Left ventricle myocardium superior (tissue), 1 donor: ENCODE data around the gene DDX23. TPM values are rescaled to one million over a fixed set of nuclear protein-coding genes. Genes with fewer than 3 reads are reported as not detected.
"Not testable (repeated sequence)": the region's sequence is repeated elsewhere in the genome, so short reads cannot be mapped to it uniquely, and the experiment has no call there.

ENCODE experiments used
- ATAC-seq: fragments of 200-7000 bp; cut with Tn5 transposase; one replicate; pipeline ENCODE4 v1.9.1; 2020; ENCODE audit warnings: mild to moderate bottlenecking, moderate library complexity
- DNase-seq: peaks from one replicate; pipeline ENCODE4 v3.0.0-alpha.2; 2020
- intact Hi-C: fragments of 100-400 bp; cut with micrococcal nuclease; formaldehyde crosslinking; loops from one replicate; pipeline ENCODE4 v1.11.0; 2022
- long read RNA-seq: library from polyadenylated mRNA; unstranded; transcript quantifications from one replicate; pipeline ENCODE4 v2.0.0, GENCODE V29; 2021
- total RNA-seq: library from RNA; stranded (reverse); fragmentation: NEBNext Ultra II Directional; extraction: Animal tissue kit (Norgen Biotek cat#: 25700); gene quantifications from one replicate; pipeline ENCODE4 v1.2.1, GENCODE V29; 2021
- donor health status: DM: no; HTN: yes; CAD: no; lungs with severe emphysema.

The DDX23 gene
- 36.4 TPM for total RNA-seq
- long read RNA-seq, transcript DDX23-201 (17 exons, 3,248 nt): major isoform, 11 of 31 reads
- long read RNA-seq, partial matches to known transcripts: 19 of 31 reads
- long read RNA-seq, other reads (novel, unspliced or antisense): 1 of 31 reads

- ATAC-seq (peak; percentile 99), DNase-seq (peak; percentile 96)
- intact Hi-C loops: loop anchor here (2.0 kb wide), 1 partner anchor 39 kb away; no protein-coding TSS in a partner anchor
These were observed at the start of gene DDX23 for GRCh38 chr12:48851883-48852733. DDX23 (minus strand) TSS chr12:48852163; CDS start chr12:48845782, 6,381 bp downstream.

- DNase-seq (no peak), ATAC-seq (no peak)
- intact Hi-C loops: no loop called here
These were observed 49.3 kb upstream of the DDX23 start for GRCh38 chr12:48901278-48901677.

DNA sequence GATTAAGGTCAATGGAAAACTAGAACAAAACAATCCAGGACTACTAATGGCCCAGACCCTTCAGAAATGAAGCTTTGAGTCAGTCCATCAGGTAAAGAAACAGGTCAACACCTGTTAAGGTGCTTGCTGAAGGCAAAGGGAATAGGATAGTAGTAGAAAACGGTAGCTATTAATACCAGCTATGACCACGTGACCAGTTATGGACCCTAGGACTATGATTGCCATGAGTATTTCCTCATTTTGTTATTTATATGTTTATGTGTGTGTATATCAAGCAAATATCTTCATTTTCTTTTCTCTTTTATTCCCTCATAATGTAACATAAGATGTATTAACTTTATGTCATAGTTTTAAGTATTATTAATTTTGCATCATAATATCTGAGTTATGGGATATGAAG lies 47.7 kb upstream of the DDX23 start:
- no peak for ATAC-seq
- DNase-seq: no peak
- intact Hi-C loops: no loop called here

DNA sequence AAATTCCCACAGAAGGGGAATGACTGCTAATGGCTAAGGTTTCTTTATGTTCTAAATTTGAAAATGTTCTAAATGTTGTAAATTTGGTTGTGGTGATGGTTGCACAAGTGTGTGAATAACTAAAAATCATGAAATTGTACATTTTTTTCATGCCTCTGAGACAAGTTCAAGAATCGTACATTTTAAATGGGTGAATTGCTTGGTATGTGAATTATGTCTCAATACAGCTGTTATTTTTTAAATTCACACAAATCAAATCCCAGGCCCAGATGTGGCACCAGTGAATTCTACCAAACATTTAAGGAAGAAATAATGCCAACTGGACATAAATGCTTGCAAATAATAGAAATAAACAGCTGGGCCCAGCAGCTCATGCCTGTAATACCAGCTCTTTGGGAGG lies 42.3 kb upstream of the DDX23 start:
- intact Hi-C loops: no loop called here
- DNase-seq: no peak
- no peak for ATAC-seq

- peak; percentile 88 for DNase-seq
- intact Hi-C loops: loop anchor here (2.0 kb wide), 1 partner anchor 38 kb away; the partner anchor contains the start of gene DDX23
These were observed 38.9 kb upstream of the DDX23 start for GRCh38 chr12:48890657-48891418.

DNA sequence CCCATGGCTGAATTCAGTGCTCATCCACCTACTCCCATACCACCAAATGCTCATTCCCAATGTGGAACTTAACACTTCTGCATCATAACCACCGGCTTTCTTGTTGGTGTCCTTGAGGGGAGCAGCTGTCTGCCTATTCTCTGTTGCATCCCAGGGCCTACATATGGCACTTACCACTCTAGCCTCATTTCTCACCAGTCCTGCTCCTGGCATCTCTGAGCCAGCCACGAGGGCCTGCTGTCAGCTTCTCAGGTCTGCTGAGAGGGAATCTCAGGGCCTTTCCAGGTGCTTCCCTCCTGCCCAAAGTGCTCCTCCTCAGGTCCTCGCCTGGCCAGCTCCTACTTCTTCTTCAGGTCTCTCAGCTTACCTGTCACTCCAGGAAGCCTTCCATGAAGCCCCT lies 37.7 kb upstream of the DDX23 start:
- DNase-seq: no peak
- intact Hi-C loops: loop anchor here (2.0 kb wide), 1 partner anchor 37 kb away; the partner anchor contains the start of gene DDX23
- no peak for ATAC-seq

More at GRCh38 chr12:48890657-48891418, 38.9 kb upstream of the DDX23 start:
- ATAC-seq: peak; percentile 99

GRCh38 chr12:48883305-48884161 lies 31.6 kb upstream of the DDX23 start:
- intact Hi-C loops: no loop called here
- ATAC-seq (no peak), DNase-seq (no peak)

GRCh38 chr12:48882972-48883304 lies 31.0 kb upstream of the DDX23 start:
- ATAC-seq (no peak), DNase-seq (no peak)
- intact Hi-C loops: no loop called here

- DNase-seq (no peak), ATAC-seq (peak; percentile 49)
- intact Hi-C loops: no loop called here
These were observed 30.3 kb upstream of the DDX23 start for GRCh38 chr12:48882315-48882687.

DNA sequence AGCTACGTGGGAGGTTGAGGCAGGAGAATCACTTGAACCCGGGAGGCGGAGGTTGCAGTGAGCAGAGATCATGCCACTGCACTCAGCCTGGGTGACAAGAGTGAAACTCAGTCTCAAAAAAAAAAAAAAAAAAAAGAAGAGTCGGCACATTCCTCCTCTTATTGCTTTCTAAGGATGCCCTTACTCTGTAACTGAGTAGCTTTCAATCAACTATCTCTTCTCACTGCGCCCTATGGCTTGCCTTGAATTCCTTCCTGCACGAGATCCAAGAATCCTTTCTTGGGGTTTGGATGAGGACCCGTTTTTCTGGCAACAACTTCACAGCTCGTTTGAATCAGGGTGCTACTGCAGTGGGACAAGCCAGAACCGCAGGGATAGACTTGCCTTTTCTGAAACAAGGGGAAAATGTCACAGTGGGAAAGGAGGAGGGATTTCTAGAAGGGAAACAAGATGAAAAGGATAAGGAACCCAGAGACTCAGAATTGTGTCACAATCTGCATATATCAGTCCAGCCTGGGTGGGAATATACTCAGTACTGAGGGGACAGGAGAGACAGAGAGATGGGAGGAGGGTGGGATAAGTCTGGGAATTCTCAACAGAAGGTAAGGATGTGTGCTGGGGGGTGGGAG lies 29.8 kb upstream of the DDX23 start:
- DNase-seq: no peak
- intact Hi-C loops: no loop called here
- no peak for ATAC-seq

DNA sequence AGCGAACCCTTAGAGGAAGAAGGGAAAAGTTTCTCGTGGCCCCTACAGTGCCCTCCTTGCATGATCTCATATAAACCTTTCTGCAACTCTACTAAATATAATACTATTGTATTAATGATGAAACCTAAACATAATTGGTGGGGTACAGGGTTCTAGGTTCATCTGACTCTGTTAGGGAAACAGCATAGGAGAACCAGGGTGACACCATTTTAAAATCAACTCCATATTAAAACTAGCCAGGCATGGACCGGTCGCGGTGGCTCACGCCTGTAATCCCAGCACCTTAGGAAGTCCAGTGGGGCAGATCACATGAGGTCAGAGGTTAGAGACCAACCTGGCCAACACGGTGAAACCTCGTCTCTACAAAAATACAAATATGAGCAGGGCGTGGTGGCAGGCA lies 28.7 kb upstream of the DDX23 start:
- DNase-seq (no peak), ATAC-seq (no peak)
- intact Hi-C loops: no loop called here

DNA sequence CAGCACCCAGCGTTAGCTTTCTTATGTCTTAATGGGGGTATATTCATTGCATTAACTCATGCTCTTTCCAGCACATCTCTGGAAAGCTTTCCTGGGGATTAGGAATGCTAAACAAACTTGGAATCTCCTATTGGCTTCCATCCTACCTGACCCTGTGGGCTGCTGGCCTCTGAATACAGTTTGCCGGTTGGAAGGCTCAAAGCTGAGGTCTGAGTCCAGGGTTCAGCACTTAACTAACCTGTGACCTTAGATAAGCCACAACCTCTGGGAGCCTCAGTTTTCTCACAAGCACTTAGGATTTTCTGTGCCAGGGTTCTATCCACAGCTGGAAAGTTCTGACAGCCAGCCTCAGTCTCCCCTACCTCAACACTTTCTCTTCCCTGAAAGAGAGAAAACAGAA lies 26.6 kb upstream of the DDX23 start:
- intact Hi-C loops: no loop called here
- DNase-seq (no peak), ATAC-seq (no peak)

DNA sequence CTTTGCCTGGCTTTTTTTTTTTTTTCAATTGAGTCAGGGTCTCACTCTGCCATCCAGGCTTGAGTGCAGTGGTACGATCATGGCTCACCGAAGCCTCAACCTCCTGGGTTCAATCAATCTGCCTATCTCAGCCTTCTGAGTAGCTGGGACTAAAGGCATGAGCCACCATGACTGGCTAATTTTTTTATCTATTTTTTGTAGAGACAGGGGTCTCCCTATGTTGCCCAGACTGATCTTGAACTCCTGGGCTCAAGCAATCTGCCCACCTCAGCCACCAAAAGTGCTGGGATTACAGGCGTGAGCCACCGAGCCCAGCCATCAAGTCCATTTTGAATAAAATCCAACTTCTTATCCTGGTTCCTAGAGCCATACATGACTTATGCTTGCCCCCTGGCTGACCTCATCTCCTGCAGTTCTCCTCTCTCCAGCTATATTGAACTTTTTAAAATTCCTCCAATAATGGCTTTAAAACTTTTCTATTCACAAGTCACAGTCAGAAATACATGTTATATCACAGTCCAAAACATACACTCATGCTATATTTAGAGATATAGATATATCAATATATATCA lies 24.1 kb upstream of the DDX23 start:
- DNase-seq (no peak), ATAC-seq (no peak)
- intact Hi-C loops: no loop called here

GRCh38 chr12:48873534-48873933 lies 21.6 kb upstream of the DDX23 start:
- intact Hi-C loops, ATAC-seq: not testable (repeated sequence)

GRCh38 chr12:48873096-48873495 lies 21.1 kb upstream of the DDX23 start:
- intact Hi-C loops: no loop called here
- DNase-seq: no peak

More at GRCh38 chr12:48873534-48873933, 21.6 kb upstream of the DDX23 start:
- not testable (repeated sequence) for DNase-seq

GRCh38 chr12:48869191-48869590 lies 17.2 kb upstream of the DDX23 start:
- DNase-seq (no peak), ATAC-seq (no peak)
- intact Hi-C loops: no loop called here

More at GRCh38 chr12:48873096-48873495, 21.1 kb upstream of the DDX23 start:
- no peak for ATAC-seq

- no peak for DNase-seq
- ATAC-seq: no peak
- intact Hi-C loops: no loop called here
These were observed 16.5 kb upstream of the DDX23 start for GRCh38 chr12:48868451-48868850.

DNA sequence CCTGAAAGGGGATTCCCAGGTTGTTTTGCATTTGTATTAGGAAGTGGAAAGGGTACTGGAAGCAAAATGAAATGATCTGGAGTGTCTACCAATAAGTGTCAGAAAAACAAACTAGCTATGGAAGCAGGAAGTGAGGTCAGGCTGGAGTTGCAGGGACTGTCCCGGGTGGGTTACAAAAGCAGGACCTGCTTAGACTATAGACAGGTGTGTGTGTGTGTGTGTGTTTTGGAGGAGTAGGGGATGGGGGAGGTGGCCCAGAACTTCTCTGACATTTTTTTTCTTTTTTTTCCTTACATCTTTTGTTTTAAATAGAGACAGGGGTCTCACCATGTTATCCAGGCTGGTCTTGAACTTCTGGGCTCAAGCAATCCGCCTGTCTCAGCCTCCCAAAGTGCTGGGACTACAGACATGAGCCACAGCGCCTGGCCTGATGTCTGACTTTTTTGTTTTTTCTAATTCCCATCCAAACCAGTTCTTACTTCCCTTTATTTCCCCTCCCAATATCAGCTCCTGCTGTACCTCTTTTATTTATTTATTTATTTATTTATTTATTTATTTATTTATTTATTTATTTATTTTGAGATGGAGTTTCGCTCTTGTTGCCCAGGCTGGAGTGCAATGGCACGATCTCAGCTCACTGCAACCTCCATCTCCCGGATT lies 14.2 kb upstream of the DDX23 start:
- ATAC-seq (peak; percentile 30), DNase-seq (no peak)
- intact Hi-C loops: no loop called here
